GM10266 (cell line): ENCODE data around the gene MPPED2.

ENCODE experiments used
- DNase-seq: peaks from one replicate; pipeline ENCODE4 v3.0.0; 2012; ENCODE audit errors: extremely low spot score
- CTCF ChIP-seq: IDR thresholded peaks from 2 replicates; pipeline ENCODE4 v1.5.1; 2012; ENCODE audit warnings: mild to moderate bottlenecking, low read depth; ENCODE audit not compliant: control insufficient read depth, insufficient read depth; ENCODE audit errors: missing control alignments

Gene MPPED2

GRCh38 chr11:30488304-30488998 is 97.7 kb downstream of the MPPED2 start:
- no peak for DNase-seq
- no peak for TF ChIP-seq CTCF

GRCh38 chr11:30487200-30487898 is 98.8 kb downstream of the MPPED2 start:
- no peak for TF ChIP-seq CTCF
- no peak for DNase-seq

GRCh38 chr11:30485756-30486155 is 100.4 kb downstream of the MPPED2 start:
- TF ChIP-seq CTCF: no peak
- no peak for DNase-seq

- no peak for DNase-seq
- TF ChIP-seq CTCF: no peak
Observed at GRCh38 chr11:30485222-30485621, 100.9 kb downstream of the MPPED2 start.

GRCh38 chr11:30483056-30483455 is 103.1 kb downstream of the MPPED2 start:
- TF ChIP-seq CTCF: no peak
- no peak for DNase-seq

GRCh38 chr11:30481796-30482195 is 104.4 kb downstream of the MPPED2 start:
- no peak for DNase-seq
- TF ChIP-seq CTCF: no peak

GRCh38 chr11:30481330-30481729 is 104.8 kb downstream of the MPPED2 start:
- DNase-seq: no peak
- no peak for TF ChIP-seq CTCF
